ENCODE data around the gene FBRS.

The FBRS gene

GRCh38 chr16:30645727-30646126, 12.5 kb upstream of the FBRS start:
- DNase-seq, result no peak

GRCh38 chr16:30647274-30647571, 11.0 kb upstream of the FBRS start:
- no peak for DNase-seq

GRCh38 chr16:30649725-30650368, 8.4 kb upstream of the FBRS start:
- no peak for DNase-seq

GRCh38 chr16:30650369-30651123, 7.7 kb upstream of the FBRS start, which contains the start of gene PRR14:
TSS of gene PRR14 (plus strand) at chr16:30650960. CDS start at chr16:30651646, 686 bp downstream.
- peak; percentile 100 for DNase-seq

- peak; percentile 76 for DNase-seq
Measured at GRCh38 chr16:30651124-30652004, 6.9 kb upstream of the FBRS start.

GRCh38 chr16:30652005-30652296, 6.3 kb upstream of the FBRS start:
- DNase-seq, result no peak

- no peak for DNase-seq
Measured at GRCh38 chr16:30652718-30653117, 5.5 kb upstream of the FBRS start.

- DNase-seq, result no peak
Measured at GRCh38 chr16:30654856-30655255, 3.4 kb upstream of the FBRS start.

- DNase-seq, result no peak
Measured at GRCh38 chr16:30655815-30656347, 2.4 kb upstream of the FBRS start.

- DNase-seq, result no peak
Measured at GRCh38 chr16:30656388-30656787, 1.8 kb upstream of the FBRS start.

GRCh38 chr16:30656974-30657865, 1.0 kb upstream of the FBRS start:
- DNase-seq, result no peak

GRCh38 chr16:30658731-30659506, 688 bp downstream of the FBRS start:
- peak; percentile 97 for DNase-seq

GRCh38 chr16:30659507-30660423, 1.5 kb downstream of the FBRS start:
- peak; percentile 64 for DNase-seq

- peak; percentile 91 for DNase-seq
Measured at GRCh38 chr16:30660424-30661261, 2.4 kb downstream of the FBRS start.

GRCh38 chr16:30662449-30662848, 4.2 kb downstream of the FBRS start:
- no peak for DNase-seq

- no peak for DNase-seq
Measured at GRCh38 chr16:30663038-30663437, 4.8 kb downstream of the FBRS start.

- DNase-seq, result no peak
Measured at GRCh38 chr16:30663820-30664219, 5.6 kb downstream of the FBRS start.

- no peak for DNase-seq
Measured at GRCh38 chr16:30664616-30665109, 6.4 kb downstream of the FBRS start.

- DNase-seq, result no peak
Measured at GRCh38 chr16:30665155-30665829, 7.1 kb downstream of the FBRS start.
